IMR-90 (cell line): ENCODE results near the gene PLEKHG1. TPM values are rescaled to one million over a fixed set of nuclear protein-coding genes. Genes with fewer than 3 reads are reported as not detected.

ENCODE experiments used
- ATAC-seq: fragments of 200-7000 bp; cut with Tn5 transposase; 2 replicates; pipeline ENCODE4 v1.9.1; 2020; ENCODE audit warnings: low read depth, mild to moderate bottlenecking, moderate library complexity
- BruUV-seq: library from RNA; stranded (reverse); fragments of 400-500 nt; replicated peaks from 2 replicates; lab custom pipeline; 2021; lab: Mats Ljungman, UMichigan
- CTCF ChIA-PET: fragments of 300-600 bp; formaldehyde crosslinking; extraction: SDS; loops from one replicate; lab custom pipeline; 2021; ENCODE audit warnings: antibody characterized with exemption; lab: Yijun Ruan, JAX
- POLR2A ChIA-PET: fragments of 300-600 bp; sonication (Branson Sonifier 250); formaldehyde crosslinking; loops from one replicate; lab custom pipeline; 2022; ENCODE audit warnings: antibody characterized with exemption; ENCODE audit not compliant: unreplicated experiment; lab: Charles Lee
- DNase-seq: peaks from one replicate; pipeline ENCODE4 v3.0.0; 2013
- H2AFZ ChIP-seq: replicated peaks from 2 replicates; pipeline ENCODE3; 2013; ENCODE audit warnings: low read length, mild to moderate bottlenecking; ENCODE audit not compliant: poor library complexity
- H2AK5ac ChIP-seq: 2 replicates; pipeline ENCODE4 v1.6.1; 2013; ENCODE audit warnings: low read depth, low read length, inconsistent platforms
- H2AK9ac ChIP-seq: replicated peaks from 2 replicates; pipeline ENCODE3; 2013; ENCODE audit warnings: mild to moderate bottlenecking, low read depth, low read length, moderate library complexity; ENCODE audit not compliant: poor library complexity
- H2BK120ac ChIP-seq: 2 replicates; pipeline ENCODE4 v1.6.1; 2013; ENCODE audit warnings: low read depth, low read length, inconsistent platforms
- H2BK15ac ChIP-seq: 3 replicates; pipeline ENCODE4 v1.6.1; 2013; ENCODE audit warnings: low read depth, low read length, inconsistent platforms
- H2BK20ac ChIP-seq: 2 replicates; pipeline ENCODE4 v1.6.1; 2013; ENCODE audit warnings: low read depth, mild to moderate bottlenecking, inconsistent platforms, low read length, moderate library complexity
- H2BK5ac ChIP-seq: 2 replicates; pipeline ENCODE4 v1.6.1; 2013; ENCODE audit warnings: mild to moderate bottlenecking, low read depth, low read length, inconsistent platforms; ENCODE audit not compliant: poor library complexity, severe bottlenecking
- H3K14ac ChIP-seq: replicated peaks from 2 replicates; pipeline ENCODE4 v1.6.1; 2013; ENCODE audit warnings: low read depth, low read length, inconsistent platforms
- H3K18ac ChIP-seq: 2 replicates; pipeline ENCODE4 v1.6.1; 2013; ENCODE audit warnings: low read depth, low read length, control low read depth
- H3K23ac ChIP-seq: 2 replicates; pipeline ENCODE4 v1.6.1; 2013; ENCODE audit warnings: low read depth, low read length, inconsistent platforms
- H3K27ac ChIP-seq: 2 replicates; pipeline ENCODE4 v1.5.1; 2013; ENCODE audit warnings: mild to moderate bottlenecking, control low read depth, low read length; ENCODE audit not compliant: insufficient read depth
- H3K27me3 ChIP-seq: 2 replicates; pipeline ENCODE4 v1.6.1; 2013; ENCODE audit warnings: low read length; ENCODE audit not compliant: control insufficient read depth, insufficient read depth
- H3K36me3 ChIP-seq: 2 replicates; pipeline ENCODE4 v1.6.1; 2013; ENCODE audit warnings: low read length, mixed read lengths; ENCODE audit not compliant: control insufficient read depth, insufficient read depth
- H3K4ac ChIP-seq: 2 replicates; pipeline ENCODE4 v1.6.1; 2013; ENCODE audit warnings: low read depth, low read length, inconsistent platforms
- H3K4me1 ChIP-seq: 2 replicates; pipeline ENCODE4 v1.6.1; 2013; ENCODE audit warnings: low read length, mixed read lengths; ENCODE audit not compliant: control insufficient read depth, insufficient read depth
- H3K4me2 ChIP-seq: 2 replicates; pipeline ENCODE4 v1.6.1; 2013; ENCODE audit warnings: low read depth, mild to moderate bottlenecking, control low read depth, low read length, moderate library complexity
- H3K4me3 ChIP-seq: 2 replicates; pipeline ENCODE4 v1.5.1; 2013; ENCODE audit warnings: low read depth, mild to moderate bottlenecking, control low read depth, low read length, moderate library complexity; ENCODE audit not compliant: insufficient read depth
- H3K56ac ChIP-seq: 2 replicates; pipeline ENCODE4 v1.6.1; 2013; ENCODE audit warnings: low read length, inconsistent platforms; ENCODE audit not compliant: insufficient read depth; ENCODE audit errors: extremely low read depth
- H3K79me1 ChIP-seq, 2 experiments: 2 replicates each; pipeline ENCODE4 v1.6.1; 2013; ENCODE audit warnings: low read length in 2 of 2, inconsistent platforms in 1 of 2, low read depth in 1 of 2
- H3K9ac ChIP-seq: 2 replicates; pipeline ENCODE4 v1.6.1; 2013; ENCODE audit warnings: low read depth, low read length, control low read depth
- H3K9me1 ChIP-seq: 2 replicates; pipeline ENCODE4 v1.6.1; 2013; ENCODE audit warnings: low read length, inconsistent platforms; ENCODE audit not compliant: insufficient read depth
- H3K9me3 ChIP-seq: 2 replicates; pipeline ENCODE4 v1.6.1; 2013; ENCODE audit warnings: low read length; ENCODE audit not compliant: control insufficient read depth, insufficient read depth
- H4K20me1 ChIP-seq: 2 replicates; pipeline ENCODE4 v1.6.1; 2013; ENCODE audit warnings: low read length, inconsistent platforms; ENCODE audit not compliant: insufficient read depth
- H4K5ac ChIP-seq: 2 replicates; pipeline ENCODE4 v1.6.1; 2013; ENCODE audit warnings: mild to moderate bottlenecking, low read depth, low read length, control low read depth
- H4K8ac ChIP-seq, 2 experiments: 2 replicates each; pipeline ENCODE4 v1.6.1; 2013; ENCODE audit warnings: low read depth in 2 of 2, low read length in 2 of 2, control low read depth in 1 of 2, inconsistent platforms in 1 of 2
- H4K91ac ChIP-seq: 2 replicates; pipeline ENCODE4 v1.6.1; 2013; ENCODE audit warnings: low read depth, low read length, inconsistent platforms; ENCODE audit not compliant: insufficient read depth
- BHLHE40 ChIP-seq: fragments of 150-350 bp; IDR thresholded peaks from 2 replicates; pipeline ENCODE4 v1.6.1; 2016; ENCODE audit warnings: mild to moderate bottlenecking, low read depth, low read length
- CEBPB ChIP-seq: IDR thresholded peaks from 2 replicates; pipeline ENCODE4 v1.6.1; 2012; ENCODE audit warnings: low read depth, low read length, improper control_type of control experiment
- CHD1 ChIP-seq: IDR thresholded peaks from 2 replicates; pipeline ENCODE4 v1.6.1; 2012; ENCODE audit warnings: low read depth, low read length, improper control_type of control experiment
- CTCF ChIP-seq: conservative IDR thresholded peaks from 2 replicates; pipeline ENCODE4 v1.5.1; 2012; ENCODE audit warnings: mild to moderate bottlenecking, low read depth, low read length, improper control_type of control experiment
- FOS ChIP-seq: fragments of 150-350 bp; IDR thresholded peaks from 2 replicates; pipeline ENCODE4 v1.6.1; 2016; ENCODE audit warnings: low read depth, low read length
- MAFK ChIP-seq: IDR thresholded peaks from 2 replicates; pipeline ENCODE4 v1.6.1; 2012; ENCODE audit warnings: low read depth, low read length, improper control_type of control experiment
- MAZ ChIP-seq: IDR thresholded peaks from 2 replicates; pipeline ENCODE4 v1.6.1; 2012; ENCODE audit warnings: low read depth, mild to moderate bottlenecking, low read length, improper control_type of control experiment, moderate library complexity, borderline replicate concordance
- MXI1 ChIP-seq: IDR thresholded peaks from 2 replicates; pipeline ENCODE4 v1.6.1; 2012; ENCODE audit warnings: low read depth, mild to moderate bottlenecking, low read length, moderate library complexity, borderline replicate concordance
- NFE2L2 ChIP-seq: fragments of 150-350 bp; IDR thresholded peaks from 2 replicates; pipeline ENCODE4 v1.6.1; 2016; ENCODE audit warnings: low read depth, mild to moderate bottlenecking, low read length
- POLR2A ChIP-seq: IDR thresholded peaks from 2 replicates; pipeline ENCODE4 v1.6.1; 2012; ENCODE audit warnings: mild to moderate bottlenecking, low read depth, low read length
- RAD21 ChIP-seq: IDR thresholded peaks from 2 replicates; pipeline ENCODE4 v1.6.1; 2012; ENCODE audit warnings: low read length, improper control_type of control experiment
- RCOR1 ChIP-seq: IDR thresholded peaks from 2 replicates; pipeline ENCODE4 v1.6.1; 2012; ENCODE audit warnings: mild to moderate bottlenecking, low read length, improper control_type of control experiment; ENCODE audit not compliant: insufficient replicate concordance
- RFX5 ChIP-seq: IDR thresholded peaks from 2 replicates; pipeline ENCODE4 v1.8.0; 2012; ENCODE audit warnings: low read depth, mild to moderate bottlenecking, low read length, moderate library complexity
- SMC3 ChIP-seq: fragments of 150-350 bp; IDR thresholded peaks from 2 replicates; pipeline ENCODE4 v1.6.1; 2016; ENCODE audit warnings: low read depth, mild to moderate bottlenecking, antibody characterized with exemption, low read length, moderate library complexity
- USF2 ChIP-seq: fragments of 150-350 bp; IDR thresholded peaks from 2 replicates; pipeline ENCODE4 v1.6.1; 2017; ENCODE audit warnings: mild to moderate bottlenecking, antibody characterized with exemption, low read length, low read depth
- WGBS, 2 experiments: methylation state at CpG; one replicate each; pipeline versions ENCODE4 v1.1.5 to v1.1.7; 2013; ENCODE audit warnings: missing lambda C conversion rate in 2 of 2; ENCODE audit not compliant: insufficient read length in 1 of 2; ENCODE audit errors: extremely low coverage in 2 of 2; 5-methylcytosine and 5-hydroxymethylcytosine counted together
- dilution Hi-C: fragments of 300-500 bp; cut with HindIII; formaldehyde crosslinking; loops from one replicate; pipeline ENCODE4 v1.14.3; 2018; ENCODE audit warnings: low sequenced_read_pairs; ENCODE audit not compliant: unreplicated experiment
- in situ Hi-C: fragments of 300-500 bp; cut with MboI; formaldehyde crosslinking; loops from 3 replicates; pipeline ENCODE4 v1.14.3; 2019; ENCODE audit warnings: low sequenced_read_pairs, inconsistent platforms, mixed read lengths
- intact Hi-C: fragments of 100-400 bp; cut with micrococcal nuclease; formaldehyde crosslinking; loops from 2 replicates; pipeline ENCODE4 v1.10.0; 2022
- polyA plus RNA-seq, 3 experiments: library from polyadenylated mRNA; depleted of rRNA; stranded (reverse); fragments of >200 nt; gene quantifications; 2 replicates each; pipeline ENCODE4 v1.2.3, GENCODE V29; 2012; ENCODE audit warnings: low replicate concordance in 1 of 3
- total RNA-seq: library from RNA; depleted of rRNA; stranded (reverse); fragments of >200 nt; gene quantifications from 2 replicates; pipeline ENCODE4 v1.2.3, GENCODE V29; 2012
- TF ChIP-seq, protein P1 (sequence below): fragments of 150-350 bp; IDR thresholded peaks from 2 replicates; pipeline ENCODE4 v1.6.1; 2016; ENCODE audit warnings: low read depth, mild to moderate bottlenecking, low read length, moderate library complexity, borderline replicate concordance

PLEKHG1 gene
- total and polyA plus RNA-seq, 2 of the 4 experiments (the other 2 are of a cell fraction), result 0.09 to 0.36 TPM

DNA sequence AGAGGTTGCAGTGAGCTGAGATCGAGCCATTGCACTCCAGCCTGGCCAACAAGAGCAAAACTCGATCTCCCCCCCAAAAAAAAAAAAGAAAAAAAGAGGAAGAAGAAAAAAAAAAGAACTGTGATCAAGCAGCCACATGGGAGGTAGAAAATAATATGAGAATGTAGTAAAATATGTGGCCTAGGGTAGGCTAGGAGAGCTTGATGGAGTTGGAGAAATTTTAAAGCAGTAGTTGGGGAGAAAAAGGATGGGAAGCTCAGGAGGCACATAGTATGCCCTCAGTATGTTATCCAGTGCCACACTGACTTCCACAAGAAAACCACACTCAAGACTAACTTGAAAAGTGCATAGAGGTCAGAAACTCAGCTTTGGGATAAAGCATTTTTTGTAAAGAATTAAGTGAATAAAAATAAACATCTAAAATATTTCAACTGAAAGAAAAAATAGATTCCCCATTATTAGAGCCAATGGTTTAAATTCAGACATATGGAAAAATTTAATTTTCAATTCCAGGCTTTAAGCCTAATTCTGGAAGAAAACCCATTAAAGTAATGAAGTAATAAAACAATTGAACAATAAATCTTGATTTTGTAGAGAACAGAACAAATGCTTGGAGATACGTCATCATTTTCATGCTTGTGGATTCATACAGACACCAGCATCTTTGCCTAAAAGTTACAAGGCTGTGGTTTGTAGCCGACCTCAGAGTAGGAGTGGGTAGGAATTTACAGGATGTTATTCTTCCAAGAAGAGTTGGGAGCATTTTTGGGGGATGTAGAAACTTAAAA is 34.7 kb downstream of the PLEKHG1 start:
- Histone ChIP-seq H3K9ac (no peak overlapping the region), H3K56ac (no peak overlapping the region), H2AFZ (no peak overlapping the region), H3K23ac (no peak overlapping the region), H3K9me3 (no peaks in the 10 kb centered on the region), H2BK15ac (no peak overlapping the region), H3K9me1 (no peaks in the 10 kb centered on the region), H3K4me2 (no peak overlapping the region), H4K5ac (no peak overlapping the region), H2BK120ac (no peak overlapping the region), H2BK5ac (no peak overlapping the region), H3K4me1 (peaks cover 6% of the 10 kb centered on the region; the same call in 1 of the 2 replicates), H3K4me3 (no peak overlapping the region), H4K91ac (no peak overlapping the region), H3K4ac (no peak overlapping the region), H2AK9ac (no peak overlapping the region), H3K79me1 (no peaks in the 10 kb centered on the region), H3K18ac (no peak overlapping the region), H3K27me3 (0 out of 2 replicates have a peak, but pooled peaks cover 1% of the 10 kb centered on the region), H4K20me1 (no peaks in the 10 kb centered on the region), H2BK20ac (no peak overlapping the region), H3K27ac (no peak overlapping the region), H4K8ac (no peak overlapping the region), H3K36me3 (no peaks in the 10 kb centered on the region), H2AK5ac (no peak overlapping the region), H3K14ac (no peak overlapping the region)
- WGBS, 2 experiments, result no CpG with 5 or more reads among the region's 4 CpGs
- TF ChIP-seq USF2 (no peak), RAD21 (no peak), CHD1 (no peak), MAZ (no peak), CTCF (no peak), CEBPB (no peak), MAFK (no peak), SMC3 (no peak), RCOR1 (no peak), FOS (no peak), MXI1 (no peak), POLR2A (no peak), RFX5 (no peak), NFE2L2 (no peak), BHLHE40 (no peak)
- TF ChIP-seq, protein P1, sequence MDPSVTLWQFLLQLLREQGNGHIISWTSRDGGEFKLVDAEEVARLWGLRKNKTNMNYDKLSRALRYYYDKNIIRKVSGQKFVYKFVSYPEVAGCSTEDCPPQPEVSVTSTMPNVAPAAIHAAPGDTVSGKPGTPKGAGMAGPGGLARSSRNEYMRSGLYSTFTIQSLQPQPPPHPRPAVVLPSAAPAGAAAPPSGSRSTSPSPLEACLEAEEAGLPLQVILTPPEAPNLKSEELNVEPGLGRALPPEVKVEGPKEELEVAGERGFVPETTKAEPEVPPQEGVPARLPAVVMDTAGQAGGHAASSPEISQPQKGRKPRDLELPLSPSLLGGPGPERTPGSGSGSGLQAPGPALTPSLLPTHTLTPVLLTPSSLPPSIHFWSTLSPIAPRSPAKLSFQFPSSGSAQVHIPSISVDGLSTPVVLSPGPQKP, result no peak
- CTCF ChIA-PET, result no interaction called here
- intact Hi-C loops, result no loop called here
- no TSS peak for BruUV-seq
- dilution Hi-C loops, result no loop called here
- ATAC-seq, result no peak
- POLR2A ChIA-PET, result no interaction called here
- no peak for DNase-seq
- in situ Hi-C loops, result no loop called here
